ENCODE data around the gene NLGN3. TPM values are rescaled to one million over a fixed set of nuclear protein-coding genes. Genes with fewer than 3 reads are reported as not detected.

NLGN3 gene
- total RNA-seq, 2 donors from 2014 or later: 0.19 to 0.98 TPM

GRCh38 chrX:71103110-71103983 is 41.3 kb upstream of the NLGN3 start:
- H3K36me3 ChIP-seq: no peaks in the 10 kb centered on the region
- DNase-seq (ENCODE audit: low spot score): no peak
- no peaks in the 10 kb centered on the region for H3K4me1 ChIP-seq
- no peaks in the 10 kb centered on the region for H3K27me3 ChIP-seq
- H3K4me3 ChIP-seq: no peak overlapping the region
- TF ChIP-seq CTCF (IDR thresholded peaks at IDR 0.05): no peak
- no peak overlapping the region for H3K27ac ChIP-seq
- no peaks in the 10 kb centered on the region for H3K9me3 ChIP-seq

GRCh38 chrX:71105628-71106027 is 39.0 kb upstream of the NLGN3 start:
- Histone ChIP-seq H3K27me3 (no peaks in the 10 kb centered on the region), H3K9me3 (no peaks in the 10 kb centered on the region), H3K27ac (no peak overlapping the region), H3K4me3 (no peak overlapping the region), H3K36me3 (no peaks in the 10 kb centered on the region), H3K4me1 (no peaks in the 10 kb centered on the region)
- TF ChIP-seq CTCF (IDR thresholded peaks at IDR 0.05): no peak
- no peak for DNase-seq (ENCODE audit: low spot score)

GRCh38 chrX:71106427-71106826 is 38.2 kb upstream of the NLGN3 start, which contains the start of gene CXorf65:
CXorf65 (minus strand) TSS chrX:71106740; CDS start chrX:71106556, 184 bp downstream.
- no peak for TF ChIP-seq CTCF (IDR thresholded peaks at IDR 0.05)
- no peak within 1 kb of the TSS for H3K4me3 ChIP-seq
- H3K27me3 ChIP-seq: no peaks in the 10 kb centered on the region
- no peak for DNase-seq (ENCODE audit: low spot score)
- no peak within 1 kb of the TSS for H3K27ac ChIP-seq
- no peaks in the 10 kb centered on the region for H3K9me3 ChIP-seq
- H3K36me3 ChIP-seq: no peaks in the 10 kb centered on the region
- no peaks in the 10 kb centered on the region for H3K4me1 ChIP-seq

GRCh38 chrX:71107245-71107644 is 37.4 kb upstream of the NLGN3 start:
- no peak for TF ChIP-seq CTCF (IDR thresholded peaks at IDR 0.05)
- Histone ChIP-seq H3K27ac (no peak overlapping the region), H3K27me3 (no peaks in the 10 kb centered on the region), H3K36me3 (no peaks in the 10 kb centered on the region), H3K4me1 (no peaks in the 10 kb centered on the region), H3K9me3 (no peaks in the 10 kb centered on the region), H3K4me3 (no peak overlapping the region)
- DNase-seq (ENCODE audit: low spot score): no peak

GRCh38 chrX:71107762-71108360 is 36.8 kb upstream of the NLGN3 start:
- Histone ChIP-seq H3K4me1 (no peaks in the 10 kb centered on the region), H3K27me3 (no peaks in the 10 kb centered on the region), H3K27ac (no peak overlapping the region), H3K36me3 (no peaks in the 10 kb centered on the region), H3K4me3 (no peak overlapping the region), H3K9me3 (no peaks in the 10 kb centered on the region)
- TF ChIP-seq CTCF (IDR thresholded peaks at IDR 0.05): no peak
- DNase-seq (ENCODE audit: low spot score): no peak

Measured in right atrium auricular region (tissue), 2 donors.